ENCODE measurements around the gene UHRF1. TPM values are rescaled to one million over a fixed set of nuclear protein-coding genes. Genes with fewer than 3 reads are reported as not detected.

Gene UHRF1
- total RNA-seq, 1 donor: 34.1 TPM

DNA sequence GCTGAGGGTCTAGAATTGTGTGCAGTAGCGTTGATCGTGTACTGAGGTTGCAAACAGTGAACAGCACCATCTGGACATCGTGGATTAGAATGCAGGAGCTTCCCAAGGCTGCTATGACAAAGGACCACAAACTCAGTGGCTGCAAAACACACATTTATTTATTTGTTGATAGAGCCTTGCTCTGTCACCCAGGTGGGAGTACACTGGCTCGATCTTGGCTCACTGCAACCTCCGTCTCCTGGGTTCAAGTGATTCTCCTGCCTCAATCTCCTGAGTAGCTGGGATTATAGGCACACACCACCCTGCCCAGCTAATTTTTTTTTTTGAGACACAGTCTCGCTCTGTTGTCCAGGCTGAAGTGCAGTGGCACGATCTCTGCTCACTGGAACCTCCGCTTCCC, 2.3 kb upstream of the UHRF1 start:
- DNase-seq (ENCODE audit: low read depth): no peak
- H3K4me3 ChIP-seq (ENCODE audit: low read depth, low read length): no peak overlapping the region
- no peak for TF ChIP-seq CTCF (IDR thresholded peaks at IDR 0.05; ENCODE audit: insufficient read depth, low read depth, low read length)

GRCh38 chr19:4908360-4908759, 941 bp upstream of the UHRF1 start:
- no peak for DNase-seq (ENCODE audit: low read depth)
- no peak overlapping the region for H3K4me3 ChIP-seq (ENCODE audit: low read depth, low read length)
- TF ChIP-seq CTCF (IDR thresholded peaks at IDR 0.05; ENCODE audit: insufficient read depth, low read depth, low read length): no peak

- H3K4me3 ChIP-seq (ENCODE audit: low read depth, low read length): no peak overlapping the region
- no peak for TF ChIP-seq CTCF (IDR thresholded peaks at IDR 0.05; ENCODE audit: insufficient read depth, low read depth, low read length)
- DNase-seq (ENCODE audit: low read depth): no peak
These were observed 533 bp upstream of the UHRF1 start for GRCh38 chr19:4908781-4909155.

DNA sequence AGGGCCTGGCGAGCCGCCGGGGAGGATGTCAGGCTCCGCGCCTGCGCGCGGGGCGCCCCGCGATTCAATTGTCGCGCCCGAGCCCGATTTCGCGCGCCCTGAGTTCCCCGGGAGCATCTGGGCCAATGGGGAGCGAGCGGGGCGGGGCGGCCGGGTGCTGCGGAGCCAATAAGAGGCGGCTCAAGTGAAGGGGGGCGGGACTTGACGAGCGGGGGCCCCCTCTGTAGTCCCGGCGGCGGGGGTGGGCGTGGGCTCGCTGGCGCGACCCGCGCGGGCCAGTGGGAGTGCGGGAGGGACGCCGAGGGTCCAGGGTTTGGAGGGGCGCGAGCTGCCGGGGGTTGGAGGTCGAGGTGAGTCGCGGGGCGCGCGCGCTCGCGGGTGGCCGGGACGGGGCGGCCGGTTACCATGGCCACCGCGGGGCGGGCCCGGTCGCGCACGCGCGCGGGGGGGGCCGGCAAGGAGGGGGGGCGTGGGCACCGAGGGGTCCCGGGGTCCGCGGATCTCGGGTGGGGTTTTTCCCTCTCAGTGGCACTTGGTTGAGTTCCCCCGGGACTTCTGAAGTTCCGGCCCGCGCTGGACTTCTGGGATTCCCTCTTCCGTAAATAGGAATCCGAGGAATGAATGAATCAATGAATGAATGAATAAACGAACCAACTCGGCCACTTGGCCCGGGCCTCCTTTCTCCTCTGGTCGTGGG, 744 bp downstream of the UHRF1 start:
- DNase-seq (ENCODE audit: low read depth): peak; percentile 90
- H3K4me3 ChIP-seq (ENCODE audit: low read depth, low read length): peak overlapping the region; percentile 68
- no peak for TF ChIP-seq CTCF (IDR thresholded peaks at IDR 0.05; ENCODE audit: insufficient read depth, low read depth, low read length)

GRCh38 chr19:4910594-4911281, 1.4 kb downstream of the UHRF1 start:
- no peak for TF ChIP-seq CTCF (IDR thresholded peaks at IDR 0.05; ENCODE audit: insufficient read depth, low read depth, low read length)
- DNase-seq (ENCODE audit: low read depth): peak; percentile 31
- peak overlapping the region; percentile 68 for H3K4me3 ChIP-seq (ENCODE audit: low read depth, low read length)

GRCh38 chr19:4911314-4911713, 2.0 kb downstream of the UHRF1 start:
- H3K4me3 ChIP-seq (ENCODE audit: low read depth, low read length): peak overlapping the region; percentile 68
- peak; percentile 10 for DNase-seq (ENCODE audit: low read depth)
- no peak for TF ChIP-seq CTCF (IDR thresholded peaks at IDR 0.05; ENCODE audit: insufficient read depth, low read depth, low read length)

Measured in fibroblast of villous mesenchyme (primary cell).